HepG2 (cell line): Measurements from ENCODE around the gene CARMIL3. TPM values are rescaled to one million over a fixed set of nuclear protein-coding genes. Genes with fewer than 3 reads are reported as not detected.

Experiments
- CREM ChIP-seq, 2 experiments: sonication (generic) in 1 of 2; formaldehyde crosslinking in 1 of 2; IDR thresholded peaks; 2 replicates each; pipeline versions ENCODE4 v1.4.0 to v1.6.1; 2016 to 2020; ENCODE audit warnings: antibody characterized with exemption in 1 of 2, mild to moderate bottlenecking in 1 of 2, missing genetic modification reagents in 1 of 2
- NCOR1 ChIP-seq: fragments of 200-600 bp; sonication (generic); IDR thresholded peaks from 2 replicates; pipeline ENCODE4 v1.7.0; 2017; ENCODE audit warnings: antibody characterized with exemption, low read length, borderline replicate concordance
- NR2F1 ChIP-seq, 2 experiments: fragments of 450-650 bp in 1 of 2; formaldehyde crosslinking in 1 of 2; IDR thresholded peaks; 2 replicates each; pipeline versions ENCODE4 v1.5.0 to v1.6.1; 2016 to 2020; ENCODE audit warnings: mild to moderate bottlenecking in 1 of 2, missing compliant biosample characterization in 1 of 2, missing genetic modification reagents in 1 of 2, moderate library complexity in 1 of 2
- RELA ChIP-seq: sonication (generic); formaldehyde crosslinking; IDR thresholded peaks from 2 replicates; pipeline ENCODE4 v1.4.0; 2020; ENCODE audit warnings: missing genetic modification reagents
- REPIN1 ChIP-seq: sonication (generic); formaldehyde crosslinking; IDR thresholded peaks from 2 replicates; pipeline ENCODE4 v1.8.0; 2022; ENCODE audit warnings: missing genetic modification reagents, low read depth, mild to moderate bottlenecking, borderline replicate concordance
- STAG1 ChIP-seq: sonication (generic); formaldehyde crosslinking; IDR thresholded peaks from 2 replicates; pipeline ENCODE4 v1.4.0; 2020; ENCODE audit warnings: missing genetic modification reagents
- TAF1 ChIP-seq: sonication (generic); formaldehyde crosslinking; IDR thresholded peaks from 2 replicates; pipeline ENCODE4 v1.4.0; 2020; ENCODE audit warnings: missing genetic modification reagents
- ZFYVE20 ChIP-seq: sonication (generic); formaldehyde crosslinking; IDR thresholded peaks from 2 replicates; pipeline ENCODE4 v1.8.0; 2023; ENCODE audit warnings: low read depth, mild to moderate bottlenecking, moderate library complexity, missing genetic modification reagents, borderline replicate concordance
- ZMYM2 ChIP-seq: sonication (generic); formaldehyde crosslinking; IDR thresholded peaks from 2 replicates; pipeline ENCODE4 v1.8.0; 2022; ENCODE audit warnings: mild to moderate bottlenecking, missing genetic modification reagents
- ZNF292 ChIP-seq: sonication (generic); formaldehyde crosslinking; IDR thresholded peaks from 2 replicates; pipeline ENCODE4 v1.8.1; 2022; ENCODE audit warnings: mild to moderate bottlenecking, low read depth, missing genetic modification reagents, borderline replicate concordance
- ZNF30 ChIP-seq: sonication (generic); formaldehyde crosslinking; IDR thresholded peaks from 2 replicates; pipeline ENCODE4 v1.5.0; 2020; ENCODE audit warnings: mild to moderate bottlenecking, missing genetic modification reagents
- ZNF781 ChIP-seq: sonication (generic); formaldehyde crosslinking; IDR thresholded peaks from 2 replicates; pipeline ENCODE4 v1.5.1; 2020; ENCODE audit warnings: borderline replicate concordance, mild to moderate bottlenecking, missing genetic modification reagents; ENCODE audit errors: not compliant biosample characterization
- polyA plus RNA-seq, 8 experiments: library from polyadenylated mRNA; depleted of rRNA in 3 of 8; stranded (reverse) in 7 of 8; unstranded in 1 of 8; fragments of >200 nt; fragmentation: Illumina TruSeq in 4 of 8; extraction: Trizol in 4 of 8; gene quantifications; 2 replicates each; pipeline versions ENCODE4 v1.2.1 to v1.2.3, GENCODE V29; 2011 to 2016; ENCODE audit warnings: low read depth in 4 of 8, missing spikeins in 1 of 8, mixed read lengths in 1 of 8; ENCODE audit not compliant: insufficient read depth in 1 of 8
- total RNA-seq, 5 experiments: library from RNA; depleted of rRNA; stranded (reverse); fragments of >200 nt; fragmentation: Illumina TruSeq; extraction: Trizol; gene quantifications; 2 replicates each; pipeline ENCODE4 v1.2.3, GENCODE V29; 2016; ENCODE audit warnings: low read depth in 1 of 5
- TF ChIP-seq, protein P1 (sequence below): sonication (generic); formaldehyde crosslinking; IDR thresholded peaks from 2 replicates; pipeline ENCODE4 v1.5.1; 2020; ENCODE audit warnings: mild to moderate bottlenecking, missing genetic modification reagents, moderate library complexity
- TF ChIP-seq, protein P2 (sequence below): sonication (generic); formaldehyde crosslinking; IDR thresholded peaks from 2 replicates; pipeline ENCODE4 v1.4.0; 2020; ENCODE audit warnings: low read depth, mild to moderate bottlenecking, missing genetic modification reagents
- TF ChIP-seq, protein P3 (sequence below): sonication (generic); formaldehyde crosslinking; IDR thresholded peaks from 2 replicates; pipeline ENCODE4 v1.8.0; 2023; ENCODE audit warnings: mild to moderate bottlenecking, missing genetic modification reagents
- TF ChIP-seq, protein P4 (sequence below): sonication (generic); formaldehyde crosslinking; conservative IDR thresholded peaks from 2 replicates; pipeline ENCODE4 v1.8.0; 2022; ENCODE audit warnings: low read depth, missing genetic modification reagents

The CARMIL3 gene
- total and polyA plus RNA-seq, 2 of the 13 experiments (the other 11 are each of a cell fraction or from before 2014, with no cell fraction given) = 0.27 to 0.55 TPM

DNA sequence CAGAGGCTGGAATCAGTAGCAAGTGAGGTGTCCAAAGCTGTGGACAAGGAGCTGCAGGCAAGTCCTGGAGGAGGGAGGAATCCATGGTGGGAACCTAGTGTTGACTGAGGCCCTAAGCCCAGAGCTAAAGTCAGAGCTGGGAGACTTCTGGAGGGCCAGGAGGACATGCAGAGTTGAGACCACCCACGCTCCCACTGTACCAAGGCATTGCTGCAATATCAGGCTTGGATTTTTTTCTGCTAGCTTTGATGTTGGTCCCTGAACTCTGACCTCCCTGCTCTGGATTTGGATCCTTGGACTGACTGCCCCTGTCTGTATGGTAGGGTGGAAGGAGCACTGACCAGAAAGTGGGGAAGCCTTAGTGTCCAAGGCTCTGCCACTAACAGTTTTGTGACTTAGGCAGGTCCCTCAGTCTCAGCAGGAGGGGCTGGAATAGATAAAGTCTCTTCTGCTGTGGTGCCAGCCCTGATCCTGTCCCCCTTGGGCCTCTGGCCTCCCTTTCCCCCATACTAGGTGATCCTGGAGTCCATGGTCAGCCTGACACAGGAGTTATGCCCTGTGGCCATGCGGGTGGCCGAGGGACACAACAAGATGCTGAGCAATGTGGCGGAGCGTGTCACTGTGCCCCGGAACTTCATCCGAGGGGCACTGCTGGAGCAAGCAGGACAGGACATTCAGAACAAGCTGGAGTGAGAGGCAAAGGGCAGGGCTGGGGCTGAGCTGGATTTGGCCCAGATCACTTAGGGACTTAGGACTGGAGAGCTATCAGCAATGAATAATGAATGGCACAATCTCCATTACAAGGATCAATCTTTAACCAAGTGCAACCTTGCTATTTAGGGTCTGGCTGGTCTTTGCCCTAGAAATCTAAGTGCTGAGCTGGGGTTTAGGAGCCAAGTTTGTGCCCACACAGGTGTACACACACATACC is 9.4 kb downstream of the CARMIL3 start (continued):
- TF ChIP-seq, protein P1, sequence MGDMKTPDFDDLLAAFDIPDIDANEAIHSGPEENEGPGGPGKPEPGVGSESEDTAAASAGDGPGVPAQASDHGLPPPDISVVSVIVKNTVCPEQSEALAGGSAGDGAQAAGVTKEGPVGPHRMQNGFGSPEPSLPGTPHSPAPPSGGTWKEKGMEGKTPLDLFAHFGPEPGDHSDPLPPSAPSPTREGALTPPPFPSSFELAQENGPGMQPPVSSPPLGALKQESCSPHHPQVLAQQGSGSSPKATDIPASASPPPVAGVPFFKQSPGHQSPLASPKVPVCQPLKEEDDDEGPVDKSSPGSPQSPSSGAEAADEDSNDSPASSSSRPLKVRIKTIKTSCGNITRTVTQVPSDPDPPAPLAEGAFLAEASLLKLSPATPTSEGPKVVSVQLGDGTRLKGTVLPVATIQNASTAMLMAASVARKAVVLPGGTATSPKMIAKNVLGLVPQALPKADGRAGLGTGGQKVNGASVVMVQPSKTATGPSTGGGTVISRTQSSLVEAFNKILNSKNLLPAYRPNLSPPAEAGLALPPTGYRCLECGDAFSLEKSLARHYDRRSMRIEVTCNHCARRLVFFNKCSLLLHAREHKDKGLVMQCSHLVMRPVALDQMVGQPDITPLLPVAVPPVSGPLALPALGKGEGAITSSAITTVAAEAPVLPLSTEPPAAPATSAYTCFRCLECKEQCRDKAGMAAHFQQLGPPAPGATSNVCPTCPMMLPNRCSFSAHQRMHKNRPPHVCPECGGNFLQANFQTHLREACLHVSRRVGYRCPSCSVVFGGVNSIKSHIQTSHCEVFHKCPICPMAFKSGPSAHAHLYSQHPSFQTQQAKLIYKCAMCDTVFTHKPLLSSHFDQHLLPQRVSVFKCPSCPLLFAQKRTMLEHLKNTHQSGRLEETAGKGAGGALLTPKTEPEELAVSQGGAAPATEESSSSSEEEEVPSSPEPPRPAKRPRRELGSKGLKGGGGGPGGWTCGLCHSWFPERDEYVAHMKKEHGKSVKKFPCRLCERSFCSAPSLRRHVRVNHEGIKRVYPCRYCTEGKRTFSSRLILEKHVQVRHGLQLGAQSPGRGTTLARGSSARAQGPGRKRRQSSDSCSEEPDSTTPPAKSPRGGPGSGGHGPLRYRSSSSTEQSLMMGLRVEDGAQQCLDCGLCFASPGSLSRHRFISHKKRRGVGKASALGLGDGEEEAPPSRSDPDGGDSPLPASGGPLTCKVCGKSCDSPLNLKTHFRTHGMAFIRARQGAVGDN = peak; percentile 61
- TF ChIP-seq, protein P2, sequence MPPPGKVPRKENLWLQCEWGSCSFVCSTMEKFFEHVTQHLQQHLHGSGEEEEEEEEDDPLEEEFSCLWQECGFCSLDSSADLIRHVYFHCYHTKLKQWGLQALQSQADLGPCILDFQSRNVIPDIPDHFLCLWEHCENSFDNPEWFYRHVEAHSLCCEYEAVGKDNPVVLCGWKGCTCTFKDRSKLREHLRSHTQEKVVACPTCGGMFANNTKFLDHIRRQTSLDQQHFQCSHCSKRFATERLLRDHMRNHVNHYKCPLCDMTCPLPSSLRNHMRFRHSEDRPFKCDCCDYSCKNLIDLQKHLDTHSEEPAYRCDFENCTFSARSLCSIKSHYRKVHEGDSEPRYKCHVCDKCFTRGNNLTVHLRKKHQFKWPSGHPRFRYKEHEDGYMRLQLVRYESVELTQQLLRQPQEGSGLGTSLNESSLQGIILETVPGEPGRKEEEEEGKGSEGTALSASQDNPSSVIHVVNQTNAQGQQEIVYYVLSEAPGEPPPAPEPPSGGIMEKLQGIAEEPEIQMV (CRISPR knock-in tag) = no peak
- TF ChIP-seq CREM (IDR thresholded peaks at IDR 0.05) (no peak), CREM (CRISPR knock-in tag; IDR thresholded peaks at IDR 0.05) (peak; percentile 16; the same call in 1 of the 2 replicates), REPIN1 (CRISPR knock-in tag) (0 out of 2 replicates have a peak, but pooled peaks have one; percentile 1), TAF1 (CRISPR knock-in tag) (0 out of 2 replicates have a peak, but pooled peaks have one; percentile 27), NCOR1 (peak; percentile 63; the same call in 1 of the 2 replicates), ZNF781 (CRISPR knock-in tag) (peak; percentile 34), ZFYVE20 (CRISPR knock-in tag) (no peak), NR2F1 (CRISPR knock-in tag; IDR thresholded peaks at IDR 0.05) (peak in 1 of 2 experiments; percentile 78; a peak in 2 of 4 replicates), RELA (CRISPR knock-in tag) (no peak), ZMYM2 (no peak), ZNF292 (CRISPR knock-in tag) (peak; percentile 56; the same call in 1 of the 2 replicates), STAG1 (CRISPR knock-in tag) (no peak), ZNF30 (CRISPR knock-in tag) (0 out of 2 replicates have a peak, but pooled peaks have one; percentile 62)
- TF ChIP-seq, protein P3, sequence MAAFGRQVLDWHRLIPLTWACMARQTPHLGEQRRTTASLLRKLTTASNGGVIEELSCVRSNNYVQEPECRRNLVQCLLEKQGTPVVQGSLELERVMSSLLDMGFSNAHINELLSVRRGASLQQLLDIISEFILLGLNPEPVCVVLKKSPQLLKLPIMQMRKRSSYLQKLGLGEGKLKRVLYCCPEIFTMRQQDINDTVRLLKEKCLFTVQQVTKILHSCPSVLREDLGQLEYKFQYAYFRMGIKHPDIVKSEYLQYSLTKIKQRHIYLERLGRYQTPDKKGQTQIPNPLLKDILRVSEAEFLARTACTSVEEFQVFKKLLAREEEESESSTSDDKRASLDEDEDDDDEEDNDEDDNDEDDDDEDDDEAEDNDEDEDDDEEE (CRISPR knock-in tag) = 0 out of 2 replicates have a peak, but pooled peaks have one; percentile 77
- TF ChIP-seq, protein P4, sequence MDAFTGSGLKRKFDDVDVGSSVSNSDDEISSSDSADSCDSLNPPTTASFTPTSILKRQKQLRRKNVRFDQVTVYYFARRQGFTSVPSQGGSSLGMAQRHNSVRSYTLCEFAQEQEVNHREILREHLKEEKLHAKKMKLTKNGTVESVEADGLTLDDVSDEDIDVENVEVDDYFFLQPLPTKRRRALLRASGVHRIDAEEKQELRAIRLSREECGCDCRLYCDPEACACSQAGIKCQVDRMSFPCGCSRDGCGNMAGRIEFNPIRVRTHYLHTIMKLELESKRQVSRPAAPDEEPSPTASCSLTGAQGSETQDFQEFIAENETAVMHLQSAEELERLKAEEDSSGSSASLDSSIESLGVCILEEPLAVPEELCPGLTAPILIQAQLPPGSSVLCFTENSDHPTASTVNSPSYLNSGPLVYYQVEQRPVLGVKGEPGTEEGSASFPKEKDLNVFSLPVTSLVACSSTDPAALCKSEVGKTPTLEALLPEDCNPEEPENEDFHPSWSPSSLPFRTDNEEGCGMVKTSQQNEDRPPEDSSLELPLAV = no peak
